Esophagus squamous epithelium (tissue), 4 donors: ENCODE results near the gene FAM171A1.
"Not testable (repeated sequence)": the region's sequence is repeated elsewhere in the genome, so short reads cannot be mapped to it uniquely, and the experiment has no call there.

Experiments used
- CTCF ChIP-seq, 6 experiments: fragments of 450-650 bp in 4 of 6; fragments of 200-600 bp in 2 of 6; sonication (generic) in 2 of 6; IDR thresholded peaks; one replicate each; pipeline ENCODE4 v1.5.1; 2016 to 2019; ENCODE audit warnings: antibody characterized with exemption in 6 of 6, mild to moderate bottlenecking in 4 of 6, moderate library complexity in 4 of 6
- POLR2A ChIP-seq, 4 donors: fragments of 450-650 bp; IDR thresholded peaks; one replicate each; pipeline ENCODE4 v1.6.1; 2017; ENCODE audit warnings: antibody characterized with exemption in 4 of 4, mild to moderate bottlenecking in 4 of 4, moderate library complexity in 3 of 4

- not testable (repeated sequence) for TF ChIP-seq CTCF, POLR2A (IDR thresholded peaks at IDR 0.05)
These were observed 29.4 kb upstream of the FAM171A1 start for GRCh38 chr10:15400461-15400860.
